Measurements from ENCODE around the gene C1S. TPM values are rescaled to one million over a fixed set of nuclear protein-coding genes. Genes with fewer than 3 reads are reported as not detected.

The C1S gene
- total RNA-seq, 1 donor from 2014 or later = 0.71 TPM

DNA sequence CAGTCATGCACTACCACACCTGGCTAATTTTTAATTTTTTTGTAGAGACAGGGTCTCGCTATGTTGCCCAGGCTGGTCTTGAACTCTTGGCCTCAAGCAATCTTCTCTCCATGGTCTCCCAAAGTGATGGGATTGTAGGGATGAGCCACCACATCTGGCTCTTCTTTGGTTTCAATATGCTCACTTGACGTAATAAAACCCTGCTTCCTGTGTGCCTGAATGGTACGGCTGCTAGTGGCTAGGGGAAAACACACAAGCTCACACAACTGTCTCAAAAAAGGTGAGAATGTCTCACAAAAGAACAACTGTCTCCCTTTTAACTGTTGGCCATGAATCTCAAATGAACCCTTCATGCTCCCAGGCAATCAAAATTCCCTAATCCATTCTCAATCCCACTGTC, 15.0 kb downstream of the C1S start:
- TF ChIP-seq, protein P1, sequence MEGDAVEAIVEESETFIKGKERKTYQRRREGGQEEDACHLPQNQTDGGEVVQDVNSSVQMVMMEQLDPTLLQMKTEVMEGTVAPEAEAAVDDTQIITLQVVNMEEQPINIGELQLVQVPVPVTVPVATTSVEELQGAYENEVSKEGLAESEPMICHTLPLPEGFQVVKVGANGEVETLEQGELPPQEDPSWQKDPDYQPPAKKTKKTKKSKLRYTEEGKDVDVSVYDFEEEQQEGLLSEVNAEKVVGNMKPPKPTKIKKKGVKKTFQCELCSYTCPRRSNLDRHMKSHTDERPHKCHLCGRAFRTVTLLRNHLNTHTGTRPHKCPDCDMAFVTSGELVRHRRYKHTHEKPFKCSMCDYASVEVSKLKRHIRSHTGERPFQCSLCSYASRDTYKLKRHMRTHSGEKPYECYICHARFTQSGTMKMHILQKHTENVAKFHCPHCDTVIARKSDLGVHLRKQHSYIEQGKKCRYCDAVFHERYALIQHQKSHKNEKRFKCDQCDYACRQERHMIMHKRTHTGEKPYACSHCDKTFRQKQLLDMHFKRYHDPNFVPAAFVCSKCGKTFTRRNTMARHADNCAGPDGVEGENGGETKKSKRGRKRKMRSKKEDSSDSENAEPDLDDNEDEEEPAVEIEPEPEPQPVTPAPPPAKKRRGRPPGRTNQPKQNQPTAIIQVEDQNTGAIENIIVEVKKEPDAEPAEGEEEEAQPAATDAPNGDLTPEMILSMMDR (IDR thresholded peaks at IDR 0.05) = no peak
- ChIA-PET CTCF (no interaction called here), POLR2A (no interaction called here)
- Mint-ChIP-seq H3K4me1 (no peaks in the 10 kb centered on the region), H3K4me3 (no peak overlapping the region), H3K27ac (no peak overlapping the region), H3K27me3 (peaks cover 8% of the 10 kb centered on the region), H3K9me3 (no peaks in the 10 kb centered on the region), H3K36me3 (ENCODE audit: low read depth) (no peaks in the 10 kb centered on the region)
- intact Hi-C loops (cut with micrococcal nuclease) = no loop called here
- DNase-seq (no peak), ATAC-seq (ENCODE audit: low read depth) (no peak)

DNA sequence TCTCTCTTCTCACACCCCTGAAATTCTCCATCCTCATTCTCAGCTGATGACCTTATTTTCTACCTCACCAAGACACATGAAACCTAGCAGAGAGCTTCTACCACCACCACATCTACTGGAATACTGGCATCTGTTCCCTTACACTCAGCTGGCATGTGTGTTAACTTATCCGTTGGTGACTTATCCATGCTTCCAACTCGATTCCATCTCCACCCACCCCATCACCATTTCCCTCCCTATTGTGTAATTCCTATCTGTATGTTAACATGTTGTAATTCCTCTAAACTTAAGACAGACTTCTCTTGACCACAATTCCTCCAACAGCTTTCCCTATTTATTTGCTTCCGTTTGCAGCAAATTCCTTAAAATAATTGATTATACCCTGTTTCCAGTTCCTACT, 15.4 kb downstream of the C1S start:
- ChIA-PET CTCF (no interaction called here), POLR2A (no interaction called here)
- Mint-ChIP-seq H3K4me1 (no peaks in the 10 kb centered on the region), H3K4me3 (no peak overlapping the region), H3K36me3 (ENCODE audit: low read depth) (no peaks in the 10 kb centered on the region), H3K27me3 (peaks cover 6% of the 10 kb centered on the region), H3K27ac (no peak overlapping the region), H3K9me3 (no peaks in the 10 kb centered on the region)
- intact Hi-C loops (cut with micrococcal nuclease) = no loop called here
- DNase-seq (no peak), ATAC-seq (ENCODE audit: low read depth) (no peak)
- TF ChIP-seq, protein P1 (IDR thresholded peaks at IDR 0.05) = no peak

DNA sequence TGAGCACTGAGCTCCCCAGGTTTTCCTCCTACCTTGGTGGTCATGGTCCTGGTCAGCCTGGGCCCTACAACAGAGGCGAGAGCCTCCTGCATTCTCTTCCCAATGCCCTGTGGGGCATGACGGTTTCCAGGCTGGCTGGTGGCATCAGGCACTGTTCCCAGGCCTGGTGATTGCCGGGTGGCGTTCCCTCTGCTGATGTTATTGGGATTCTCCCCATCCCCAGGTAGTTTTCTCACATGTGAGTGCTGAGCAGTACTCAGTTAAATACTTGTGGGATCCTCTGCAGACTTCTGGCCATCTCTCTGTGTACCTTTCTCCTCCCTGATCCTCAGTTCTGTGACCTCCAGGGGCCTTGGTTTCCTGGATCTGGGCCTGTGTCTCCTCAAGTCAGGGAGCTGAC, 16.0 kb downstream of the C1S start:
- no peak overlapping the region for H3K27ac Mint-ChIP-seq
- no peaks in the 10 kb centered on the region for H3K36me3 Mint-ChIP-seq (ENCODE audit: low read depth)
- DNase-seq = no peak
- TF ChIP-seq, protein P1 (IDR thresholded peaks at IDR 0.05) = no peak
- ChIA-PET CTCF (no interaction called here), POLR2A (no interaction called here)
- H3K27me3 Mint-ChIP-seq = peaks cover 6% of the 10 kb centered on the region
- intact Hi-C loops (cut with micrococcal nuclease) = no loop called here
- no peak for ATAC-seq (ENCODE audit: low read depth)
- no peaks in the 10 kb centered on the region for H3K9me3 Mint-ChIP-seq
- no peak overlapping the region for H3K4me3 Mint-ChIP-seq
- H3K4me1 Mint-ChIP-seq = no peaks in the 10 kb centered on the region

DNA sequence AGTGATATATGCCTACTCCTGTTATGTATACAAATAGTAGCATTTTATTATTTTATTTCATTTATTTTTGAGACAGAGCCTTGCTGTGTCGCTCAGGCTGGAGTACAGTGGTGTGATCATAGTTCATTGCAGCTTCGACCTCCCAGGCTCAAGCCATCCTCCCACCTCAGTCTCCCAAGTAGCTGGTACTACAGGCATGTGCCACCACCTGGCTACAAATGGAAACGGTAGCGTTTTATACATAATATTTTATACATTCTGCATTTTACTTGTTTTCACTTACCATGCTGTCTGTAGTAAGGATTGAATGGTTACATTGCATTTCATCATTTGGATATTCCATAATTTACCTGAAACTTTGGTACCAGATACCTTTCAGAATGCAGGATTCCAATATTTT, 17.6 kb downstream of the C1S start:
- TF ChIP-seq, protein P1 (IDR thresholded peaks at IDR 0.05) = no peak
- H3K27ac Mint-ChIP-seq = no peak overlapping the region
- ChIA-PET CTCF (no interaction called here), POLR2A (no interaction called here)
- no peaks in the 10 kb centered on the region for H3K4me1 Mint-ChIP-seq
- H3K27me3 Mint-ChIP-seq = peaks cover 6% of the 10 kb centered on the region
- no peak overlapping the region for H3K4me3 Mint-ChIP-seq
- ATAC-seq (ENCODE audit: low read depth) (no peak), DNase-seq (no peak)
- H3K9me3 Mint-ChIP-seq = peaks cover under 1% of the 10 kb centered on the region
- no peaks in the 10 kb centered on the region for H3K36me3 Mint-ChIP-seq (ENCODE audit: low read depth)
- intact Hi-C loops (cut with micrococcal nuclease) = no loop called here

DNA sequence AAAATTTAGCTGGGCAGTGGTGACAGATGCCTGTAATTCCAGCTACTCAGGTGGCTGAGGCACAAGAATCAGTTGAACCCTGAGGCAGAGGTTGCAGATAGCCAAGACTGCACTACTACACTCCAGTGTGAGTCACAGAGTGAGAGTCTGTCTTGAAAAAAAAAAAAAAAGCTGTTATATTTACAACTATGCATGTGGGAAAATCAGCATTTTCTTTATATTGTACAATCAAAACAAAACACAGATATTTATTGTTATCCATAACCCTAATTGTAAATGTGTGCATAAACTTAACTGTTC, 19.3 kb downstream of the C1S start:
- ChIA-PET CTCF (no interaction called here), POLR2A (no interaction called here)
- H3K9me3 Mint-ChIP-seq = peaks cover 2% of the 10 kb centered on the region
- peaks cover 6% of the 10 kb centered on the region for H3K27me3 Mint-ChIP-seq
- DNase-seq (no peak), ATAC-seq (ENCODE audit: low read depth) (no peak)
- no peaks in the 10 kb centered on the region for H3K4me1 Mint-ChIP-seq
- H3K27ac Mint-ChIP-seq = no peak overlapping the region
- H3K36me3 Mint-ChIP-seq (ENCODE audit: low read depth) = no peaks in the 10 kb centered on the region
- intact Hi-C loops (cut with micrococcal nuclease) = no loop called here
- no peak overlapping the region for H3K4me3 Mint-ChIP-seq
- TF ChIP-seq, protein P1 (IDR thresholded peaks at IDR 0.05) = no peak
